ENCODE results near the gene BAX. TPM values are rescaled to one million over a fixed set of nuclear protein-coding genes. Genes with fewer than 3 reads are reported as not detected.
"Not testable (repeated sequence)": the region's sequence is repeated elsewhere in the genome, so short reads cannot be mapped to it uniquely, and the experiment has no call there.

Gene BAX
- polyA plus RNA-seq, 12 donors, result 28.4 to 50.9 (median 34.7) TPM; not detected in 1

GRCh38 chr19:48926909-48927308, 27.8 kb upstream of the BAX start:
- no peak for DNase-seq

- not testable (repeated sequence) for DNase-seq
Measured at GRCh38 chr19:48927692-48928091, 27.0 kb upstream of the BAX start.

GRCh38 chr19:48928164-48929025, 26.3 kb upstream of the BAX start:
- DNase-seq, result no peak

GRCh38 chr19:48933382-48933932, 21.2 kb upstream of the BAX start, which contains the start of gene DHDH:
TSS of gene DHDH (plus strand) at chr19:48933699. CDS start at chr19:48933722, 23 bp downstream.
- DNase-seq, result peak; percentile 53

GRCh38 chr19:48934837-48935236, 19.8 kb upstream of the BAX start:
- no peak for DNase-seq

- no peak for DNase-seq
Measured at GRCh38 chr19:48935864-48936263, 18.8 kb upstream of the BAX start.

GRCh38 chr19:48938256-48938655, 16.4 kb upstream of the BAX start:
- no peak for DNase-seq

- DNase-seq, result no peak
Measured at GRCh38 chr19:48940902-48941301, 13.8 kb upstream of the BAX start.

GRCh38 chr19:48943081-48943480, 11.6 kb upstream of the BAX start:
- no peak for DNase-seq

- no peak for DNase-seq
Measured at GRCh38 chr19:48945415-48945814, 9.3 kb upstream of the BAX start.

GRCh38 chr19:48945817-48946216, 8.9 kb upstream of the BAX start:
- DNase-seq, result no peak

GRCh38 chr19:48946463-48947257, 8.0 kb upstream of the BAX start:
- no peak for DNase-seq

- DNase-seq, result no peak
Measured at GRCh38 chr19:48947258-48947542, 7.5 kb upstream of the BAX start.

- DNase-seq, result no peak
Measured at GRCh38 chr19:48950159-48950558, 4.5 kb upstream of the BAX start.

- no peak for DNase-seq
Measured at GRCh38 chr19:48950830-48951519, 3.7 kb upstream of the BAX start.

- no peak for DNase-seq
Measured at GRCh38 chr19:48953141-48953540, 1.5 kb upstream of the BAX start.

- no peak for DNase-seq
Measured at GRCh38 chr19:48953990-48954594, 583 bp upstream of the BAX start.

GRCh38 chr19:48955308-48955958, 758 bp downstream of the BAX start:
- no peak for DNase-seq

- DNase-seq, result no peak
Measured at GRCh38 chr19:48958006-48958405, 3.3 kb downstream of the BAX start.

GRCh38 chr19:48959341-48960239, 4.9 kb downstream of the BAX start:
- DNase-seq, result no peak
